Posterior cingulate gyrus (tissue), 11 donors: ENCODE results near the gene GRIK5.
"Not testable (repeated sequence)": the region's sequence is repeated elsewhere in the genome, so short reads cannot be mapped to it uniquely, and the experiment has no call there.

ENCODE experiments used
- DNase-seq, 10 donors: peaks; one replicate each; pipeline versions ENCODE4 v3.0.0 to v3.0.0-alpha.2; 2020 to 2021; ENCODE audit warnings: mixed read lengths in 3 of 10
- intact Hi-C: fragments of 100-400 bp; cut with DNase I; formaldehyde crosslinking; loops from one replicate; pipeline ENCODE4 v1.15.1; 2023

Gene GRIK5

DNA sequence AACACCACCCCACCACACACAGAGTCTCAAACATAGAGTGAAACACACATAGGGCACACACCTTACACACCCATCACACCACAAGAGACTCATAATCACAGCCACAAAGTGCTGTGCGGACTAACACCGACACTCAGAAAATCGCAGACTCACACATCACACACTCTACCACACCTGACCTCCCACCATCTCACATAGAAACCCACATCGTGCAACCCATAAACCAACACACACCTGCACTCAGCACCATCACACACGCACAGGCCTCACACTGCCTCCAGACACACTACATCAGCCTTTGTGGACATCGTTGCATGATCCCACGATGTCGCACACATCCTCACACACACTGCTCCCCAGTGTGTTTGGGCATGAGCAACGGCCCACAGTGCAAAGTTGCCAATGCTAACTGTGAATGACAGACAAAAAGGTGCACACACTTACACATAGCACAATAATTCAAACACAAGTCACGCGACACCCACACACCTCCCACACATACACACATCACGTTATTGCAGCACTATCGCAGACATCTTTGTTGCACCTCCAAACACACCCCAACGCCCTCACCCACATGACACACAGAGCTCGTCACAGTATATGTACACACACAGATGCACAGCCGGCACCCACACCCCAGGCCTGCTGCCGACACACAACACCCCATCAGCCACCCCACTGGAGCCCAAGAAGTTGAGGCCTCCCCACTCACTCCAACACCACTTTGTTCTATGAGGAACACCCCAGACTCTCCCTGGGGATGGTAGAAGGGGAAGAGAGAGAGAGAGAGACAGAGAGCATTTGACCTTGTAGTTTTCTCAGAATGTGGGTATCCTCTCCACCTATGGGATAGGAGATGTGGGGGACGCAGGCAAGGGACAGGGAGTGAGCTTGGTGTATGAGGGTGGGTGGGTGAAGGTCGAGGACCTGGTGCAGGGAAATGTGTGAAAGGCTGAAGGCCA lies 74.7 kb downstream of the GRIK5 start:
- peak in 3 of 10 donors; percentile 53 to 73 (median 70) for DNase-seq
- intact Hi-C loops: no loop called here

DNA sequence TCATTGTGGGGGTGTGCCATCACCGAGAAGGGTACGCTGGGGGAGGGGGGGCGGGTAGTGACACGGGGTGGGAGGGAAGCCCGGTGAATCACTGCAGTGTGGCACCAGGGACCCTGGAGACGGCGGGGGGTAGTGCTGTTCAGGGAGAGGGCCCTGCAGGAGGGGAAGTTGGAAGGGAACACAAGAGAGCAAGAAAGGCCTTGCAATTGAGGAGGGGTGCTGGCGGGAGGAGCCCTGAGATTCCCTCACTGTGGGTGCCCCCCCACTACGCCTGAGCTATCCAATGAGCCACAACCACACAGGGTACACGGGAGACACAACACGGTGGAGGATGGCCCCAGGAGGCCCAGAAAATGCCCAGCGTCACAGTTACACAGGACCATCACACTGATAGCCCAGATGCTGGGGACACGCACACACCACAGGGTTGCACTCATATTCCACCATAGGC lies 75.5 kb downstream of the GRIK5 start:
- peak in 6 of 10 donors; percentile 40 to 93 (median 74) for DNase-seq
- intact Hi-C loops: no loop called here

DNA sequence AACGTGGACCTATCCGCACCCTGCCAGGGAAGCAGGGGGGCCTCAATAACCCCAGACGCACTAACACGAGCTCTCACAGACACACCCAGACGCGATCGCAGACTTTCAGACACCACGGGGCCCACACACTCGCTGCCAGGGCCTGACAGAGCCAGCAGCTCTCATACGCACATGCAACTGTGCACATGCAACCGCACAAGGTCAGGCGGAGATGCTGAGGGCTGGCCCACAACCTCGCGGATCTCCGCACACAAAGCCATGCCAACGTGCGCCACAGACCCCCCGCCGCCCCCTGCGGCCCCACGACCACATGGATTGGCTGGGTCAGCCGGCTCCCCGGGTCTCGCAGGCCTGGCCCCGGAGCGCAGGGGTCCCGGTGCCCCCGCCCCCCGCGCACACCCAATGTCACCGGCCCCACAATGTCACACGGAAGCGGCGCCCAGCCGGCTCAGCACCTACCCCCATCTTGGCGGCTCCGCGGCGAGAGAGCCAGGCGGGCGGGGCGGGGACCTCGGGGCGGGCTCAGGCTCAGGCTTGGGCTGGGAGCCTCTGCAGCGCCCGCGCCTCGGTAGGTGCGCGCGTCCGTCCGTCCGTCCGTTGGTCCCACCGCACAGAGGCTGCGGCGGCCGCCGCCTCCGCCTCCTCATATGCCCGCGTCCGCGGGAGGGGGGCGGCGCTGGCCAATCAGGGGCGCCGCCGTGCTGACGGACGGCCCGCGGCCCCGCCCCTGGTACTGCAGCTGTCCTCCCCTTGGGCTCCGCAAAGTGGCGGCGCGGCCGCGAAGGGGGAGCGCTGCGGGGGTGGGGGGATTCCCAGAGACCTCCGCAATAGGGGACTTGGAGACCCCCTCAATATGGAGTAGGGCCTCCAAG lies 76.2 kb downstream of the GRIK5 start, which contains the start of gene ATP1A3:
Gene ATP1A3, minus strand, starts transcription at position 619 of the 872 bp plus-strand sequence. Its CDS starts 154 bp downstream, at position 465.
- intact Hi-C loops: no loop called here
- DNase-seq: peak; percentile 29 to 98 (median 80)

DNA sequence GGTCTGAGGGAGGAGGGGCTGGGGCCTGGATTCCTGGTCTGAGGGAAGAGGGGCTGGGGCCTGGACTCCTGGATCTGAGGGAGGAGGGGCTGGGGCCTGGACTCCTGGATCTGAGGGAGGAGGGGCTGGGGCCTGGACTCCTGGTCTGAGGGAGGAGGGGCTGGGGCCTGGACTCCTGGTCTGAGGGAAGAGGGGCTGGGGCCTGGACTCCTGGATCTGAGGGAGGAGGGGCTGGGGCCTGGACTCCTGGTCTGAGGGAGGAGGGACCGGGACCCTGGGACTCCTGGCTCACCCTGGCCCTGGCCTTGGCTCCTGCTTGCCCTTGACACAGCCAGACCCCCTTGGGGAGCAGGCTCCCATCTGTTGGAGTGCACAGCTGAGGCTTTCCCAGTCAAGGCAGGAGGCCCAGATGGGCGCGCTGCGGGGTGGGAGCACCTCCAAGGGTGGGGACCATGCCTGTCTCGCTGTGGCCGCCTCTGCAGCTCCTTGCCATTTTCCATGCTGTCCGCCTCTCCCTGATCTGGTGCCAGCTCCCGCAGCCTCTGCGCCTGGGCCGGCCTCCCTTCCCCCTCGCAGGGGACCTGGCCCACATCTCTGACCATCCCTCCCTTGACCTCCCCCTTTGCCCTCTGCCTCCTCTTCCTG lies 78.0 kb downstream of the GRIK5 start:
- intact Hi-C loops: not testable (repeated sequence)
- DNase-seq: peak in 2 of 10 donors; percentile 82 to 88

DNA sequence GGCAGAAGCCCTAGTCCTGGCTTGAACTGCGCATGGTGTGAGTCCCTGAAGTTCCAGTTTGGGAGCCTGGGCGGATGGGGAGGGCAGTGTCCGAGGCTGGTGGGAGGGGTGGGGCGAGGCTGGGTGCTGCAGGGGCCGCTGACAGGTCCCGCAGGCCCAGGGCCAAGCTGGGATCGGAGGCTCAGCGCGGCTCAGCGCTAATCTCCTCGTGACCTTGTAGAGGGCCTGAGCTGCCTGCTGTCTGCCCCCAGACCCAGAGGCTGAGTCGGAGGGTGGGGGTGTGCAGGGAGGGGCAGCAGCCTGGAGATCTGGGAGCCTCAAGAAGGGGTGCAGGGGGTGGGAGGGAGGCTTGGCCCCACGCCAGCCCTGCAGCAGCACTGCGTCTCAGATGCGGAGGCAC lies 79.0 kb downstream of the GRIK5 start:
- intact Hi-C loops: no loop called here
- DNase-seq: peak in 2 of 10 donors; percentile 45 to 55

DNA sequence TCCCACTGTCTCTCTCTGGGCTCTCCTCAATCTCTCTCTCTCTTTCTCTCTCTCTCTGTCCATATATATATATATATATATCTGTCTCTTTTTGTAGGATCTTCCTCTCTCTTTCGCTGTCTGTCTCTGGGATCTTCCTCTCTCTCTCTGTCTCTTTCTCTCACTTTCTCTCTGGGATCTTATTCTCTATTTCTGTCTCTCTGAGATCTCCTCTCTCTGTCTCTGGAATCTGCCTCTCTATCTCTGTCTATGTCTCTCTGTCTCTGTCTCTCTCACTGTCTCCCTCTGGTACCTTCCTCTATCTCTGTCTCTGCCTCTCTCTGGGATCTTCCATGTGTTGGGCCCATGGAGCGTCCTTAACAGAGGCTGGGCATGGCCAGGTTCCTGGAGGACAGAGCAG lies 79.4 kb downstream of the GRIK5 start:
- DNase-seq: no peak
- intact Hi-C loops: no loop called here

DNA sequence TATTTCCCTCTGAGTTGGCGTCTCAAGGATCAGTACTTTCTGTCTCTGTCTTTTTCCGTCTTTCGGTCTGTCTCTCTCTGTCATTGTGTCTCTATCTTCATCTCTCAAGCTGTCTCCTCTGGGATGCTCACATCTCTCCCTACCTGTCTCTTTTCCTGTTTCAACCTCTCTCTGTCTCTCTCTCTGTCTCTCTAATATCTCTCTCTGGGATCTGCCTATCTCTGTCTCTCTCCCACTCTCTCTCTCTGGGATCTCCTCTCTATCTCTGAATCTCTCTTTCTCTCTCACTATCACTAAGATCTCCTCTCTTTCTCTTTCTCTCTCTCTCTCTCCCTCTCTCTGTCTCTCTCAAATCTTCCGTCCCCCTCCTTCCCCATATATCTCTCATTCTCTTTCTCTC lies 80.0 kb downstream of the GRIK5 start:
- intact Hi-C loops: no loop called here

DNA sequence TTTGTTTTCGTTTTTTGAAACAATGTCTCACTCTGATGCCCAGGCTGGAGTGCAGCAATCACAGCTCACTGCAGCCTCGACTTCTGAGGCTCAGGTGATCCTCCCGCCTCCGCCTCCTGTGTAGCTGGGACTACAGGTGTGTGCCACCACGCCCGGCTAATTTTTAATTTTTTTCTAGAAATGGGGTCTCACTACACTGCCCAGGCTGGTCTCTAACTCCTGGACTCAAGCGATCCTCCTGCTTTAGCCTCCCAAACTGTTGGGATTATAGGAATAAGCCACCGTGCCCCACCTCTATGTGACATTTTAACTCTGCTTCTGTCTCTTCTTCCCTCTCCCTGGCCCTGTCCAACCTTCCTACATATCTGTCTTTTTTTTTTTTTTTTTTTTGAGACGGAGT lies 81.1 kb downstream of the GRIK5 start:
- intact Hi-C loops: no loop called here
- no peak for DNase-seq

More for the DNA sequence above, 80.0 kb downstream of the GRIK5 start:
- no peak for DNase-seq

DNA sequence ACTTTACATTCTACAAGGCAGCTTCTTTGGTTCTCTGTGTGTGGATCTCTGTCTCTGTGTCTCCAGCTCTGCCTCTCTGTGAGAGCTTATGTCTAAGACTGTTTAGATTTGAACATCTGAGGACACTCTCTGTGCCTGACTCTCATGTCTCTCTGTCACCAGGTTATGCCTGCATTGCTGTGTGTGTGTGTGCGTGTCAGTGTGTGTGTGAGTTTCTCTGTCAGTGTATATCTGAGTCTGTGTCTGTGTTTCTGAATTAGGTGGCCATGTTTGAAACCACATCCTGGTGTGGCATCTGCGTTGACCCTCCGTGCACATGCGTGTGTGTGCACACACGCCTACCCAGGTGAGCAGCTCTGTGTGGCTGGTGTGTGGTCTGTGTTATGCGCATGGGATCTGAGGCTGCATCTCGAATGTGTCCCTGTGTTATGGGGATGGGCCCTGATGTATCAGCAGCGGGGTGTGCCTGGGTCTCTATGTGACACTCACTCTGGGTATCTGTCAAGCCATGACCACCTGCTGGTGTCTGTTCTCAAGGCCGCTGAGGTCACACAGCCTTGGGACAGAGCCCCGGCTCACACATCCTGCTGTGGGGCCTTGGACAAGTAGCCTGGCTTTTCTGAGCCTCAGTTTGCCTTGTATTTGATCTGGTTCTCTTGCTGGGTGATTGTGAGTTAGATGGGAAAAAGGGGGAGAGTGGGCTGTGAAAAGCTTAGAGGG lies 82.7 kb downstream of the GRIK5 start:
- DNase-seq: no peak
- intact Hi-C loops: no loop called here

DNA sequence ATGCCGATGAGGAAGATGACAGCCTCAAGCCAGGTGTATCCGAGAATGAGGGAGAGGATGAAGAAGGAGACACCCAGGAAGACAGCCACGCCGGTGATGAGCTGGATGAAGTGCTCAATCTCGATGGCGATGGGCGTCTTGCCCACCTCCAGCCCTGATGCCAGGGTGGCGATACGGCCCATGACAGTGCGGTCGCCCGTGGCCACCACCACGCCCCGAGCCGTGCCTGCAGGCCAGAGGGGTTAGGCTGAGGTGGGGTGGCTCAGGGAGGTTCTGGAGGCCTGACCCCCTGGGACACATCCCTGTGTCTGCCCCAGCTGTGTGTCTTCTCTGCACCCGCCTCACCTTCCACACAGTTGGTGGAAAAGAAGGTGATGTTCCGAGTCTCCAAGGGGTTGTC lies 85.0 kb downstream of the GRIK5 start:
- DNase-seq: no peak
- intact Hi-C loops: no loop called here

DNA sequence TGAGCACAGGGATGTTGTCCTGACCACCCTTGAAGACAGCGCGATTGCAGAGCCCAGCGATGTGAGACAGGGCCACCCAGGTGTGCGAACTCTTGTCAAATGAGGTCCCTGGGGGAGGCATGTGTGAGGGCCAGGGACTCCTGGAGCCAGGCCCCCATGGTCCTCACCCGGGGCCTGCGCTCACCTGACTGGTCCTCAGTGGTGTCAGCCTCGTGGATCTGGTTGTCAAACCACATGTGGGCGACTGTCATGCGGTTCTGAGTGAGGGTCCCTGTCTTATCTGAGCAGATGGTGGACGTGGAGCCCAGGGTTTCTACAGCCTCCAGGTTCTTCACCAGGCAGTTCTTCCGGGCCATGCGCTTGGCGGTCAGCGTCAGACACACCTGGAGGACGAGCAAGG lies 88.3 kb downstream of the GRIK5 start:
- peak in 1 of 10 donors; percentile 54 for DNase-seq
- intact Hi-C loops: no loop called here

DNA sequence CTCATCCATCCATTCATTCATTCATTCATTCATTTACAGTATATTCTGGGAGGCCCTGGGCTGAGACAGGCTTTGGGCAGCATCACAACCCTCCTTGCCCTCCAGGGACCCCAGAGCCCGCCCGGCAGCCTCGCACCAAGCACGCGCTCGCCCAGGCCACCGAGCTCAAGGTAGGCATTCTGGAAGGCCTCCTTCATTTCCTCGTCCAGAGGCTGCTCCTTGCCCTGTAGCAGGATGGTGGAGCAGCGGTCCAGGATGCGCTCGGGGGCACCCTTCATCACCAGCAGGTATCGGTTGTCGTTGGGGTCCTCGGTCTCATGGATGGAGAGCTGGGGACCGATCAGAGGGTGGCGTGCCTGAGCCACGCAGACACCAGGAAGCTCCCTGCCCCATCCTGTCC lies 91.5 kb downstream of the GRIK5 start:
- peak in 1 of 10 donors; percentile 75 for DNase-seq
- intact Hi-C loops: no loop called here

DNA sequence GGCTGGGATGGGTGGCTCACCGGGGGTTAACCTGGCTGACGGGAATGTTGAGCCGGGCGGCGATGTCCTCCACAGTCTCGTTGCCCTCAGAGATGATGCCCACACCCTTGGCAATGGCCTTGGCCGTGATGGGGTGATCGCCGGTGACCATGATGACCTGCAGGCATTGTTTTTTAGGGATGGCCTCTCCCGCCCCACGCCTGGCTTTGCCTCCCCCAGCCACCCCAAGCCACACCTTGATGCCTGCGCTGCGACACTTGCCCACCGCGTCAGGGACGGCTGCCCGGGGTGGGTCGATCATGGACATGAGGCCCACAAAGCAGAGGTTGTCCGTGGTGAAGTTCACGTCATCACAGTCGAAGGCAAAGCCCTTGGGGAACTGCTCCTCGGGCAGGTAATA lies 92.1 kb downstream of the GRIK5 start:
- intact Hi-C loops: no loop called here
- peak in 2 of 10 donors; percentile 73 to 77 for DNase-seq

DNA sequence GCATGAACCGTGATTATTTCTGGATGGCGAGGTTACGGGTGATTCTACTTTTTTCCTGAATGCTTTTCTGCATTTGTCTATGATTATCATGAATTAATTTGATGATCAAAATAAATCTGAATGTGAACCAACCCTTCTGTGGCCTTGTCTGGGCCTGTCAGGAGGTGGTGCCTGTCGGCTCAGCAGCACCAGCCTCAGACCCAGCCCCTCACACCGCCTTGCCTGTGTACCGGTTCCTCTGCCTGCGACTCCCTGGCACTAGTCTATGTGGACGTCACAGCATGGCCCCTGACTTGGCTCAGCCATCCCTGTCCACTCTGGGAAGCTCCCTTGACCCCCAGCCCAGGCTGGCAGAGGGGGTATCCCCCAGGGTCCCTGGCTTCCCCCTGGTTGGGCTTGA lies 95.4 kb downstream of the GRIK5 start:
- intact Hi-C loops: no loop called here
- DNase-seq: peak in 1 of 10 donors; percentile 72

DNA sequence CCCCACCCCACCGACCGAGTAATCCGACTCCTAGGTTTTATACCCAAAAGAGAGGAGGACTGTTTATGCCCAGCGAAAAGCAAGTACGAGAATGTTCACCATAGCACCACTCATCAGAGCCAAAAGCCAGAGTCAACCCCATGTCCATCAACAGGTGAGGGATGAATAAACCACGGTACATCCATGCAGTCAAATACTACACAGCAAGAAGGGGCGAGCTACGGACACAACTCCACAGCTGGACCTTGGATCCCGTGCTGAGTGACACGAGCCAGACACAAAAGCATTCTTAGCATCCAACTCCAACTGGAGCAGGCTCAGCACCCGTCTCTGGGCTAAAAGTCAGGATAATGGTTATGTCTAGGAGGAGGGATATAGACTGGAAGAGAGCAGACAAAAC lies 98.6 kb downstream of the GRIK5 start:
- peak in 1 of 10 donors; percentile 55 for DNase-seq
- intact Hi-C loops: no loop called here

DNA sequence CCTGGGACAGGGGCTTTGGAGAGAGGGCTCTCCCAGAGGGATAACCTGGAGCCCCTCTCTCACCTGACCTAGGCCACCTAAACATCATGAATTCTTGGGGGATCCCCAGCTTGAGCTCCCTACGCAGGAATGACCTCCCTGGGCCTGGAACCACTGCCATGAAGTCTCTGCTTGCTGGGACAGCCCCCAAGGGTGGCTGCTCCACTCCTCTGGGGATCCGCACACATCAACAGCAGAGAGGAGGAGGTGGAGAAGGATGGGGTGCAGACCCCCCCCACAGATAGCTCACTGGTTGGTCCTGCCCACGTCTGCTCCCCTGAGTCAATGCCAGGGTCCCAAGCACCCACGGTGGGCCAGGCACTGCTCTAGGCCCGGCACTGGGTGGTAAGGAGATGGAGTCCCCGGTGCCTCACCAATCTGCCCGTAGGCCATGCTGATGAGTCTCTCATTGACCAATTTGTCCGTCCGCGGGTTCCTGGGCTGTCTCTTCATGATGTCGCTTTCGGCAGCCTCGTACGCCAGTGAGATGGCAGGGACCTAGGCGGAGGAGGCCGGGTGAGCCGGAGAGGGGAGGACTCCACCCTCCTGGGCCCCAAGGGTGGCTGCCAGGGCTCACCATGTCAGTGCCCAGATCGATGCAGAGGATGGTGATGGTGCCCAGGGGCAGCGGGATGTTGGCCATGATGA lies 100.1 kb downstream of the GRIK5 start:
- DNase-seq: peak in 1 of 10 donors; percentile 62
- intact Hi-C loops: no loop called here

DNA sequence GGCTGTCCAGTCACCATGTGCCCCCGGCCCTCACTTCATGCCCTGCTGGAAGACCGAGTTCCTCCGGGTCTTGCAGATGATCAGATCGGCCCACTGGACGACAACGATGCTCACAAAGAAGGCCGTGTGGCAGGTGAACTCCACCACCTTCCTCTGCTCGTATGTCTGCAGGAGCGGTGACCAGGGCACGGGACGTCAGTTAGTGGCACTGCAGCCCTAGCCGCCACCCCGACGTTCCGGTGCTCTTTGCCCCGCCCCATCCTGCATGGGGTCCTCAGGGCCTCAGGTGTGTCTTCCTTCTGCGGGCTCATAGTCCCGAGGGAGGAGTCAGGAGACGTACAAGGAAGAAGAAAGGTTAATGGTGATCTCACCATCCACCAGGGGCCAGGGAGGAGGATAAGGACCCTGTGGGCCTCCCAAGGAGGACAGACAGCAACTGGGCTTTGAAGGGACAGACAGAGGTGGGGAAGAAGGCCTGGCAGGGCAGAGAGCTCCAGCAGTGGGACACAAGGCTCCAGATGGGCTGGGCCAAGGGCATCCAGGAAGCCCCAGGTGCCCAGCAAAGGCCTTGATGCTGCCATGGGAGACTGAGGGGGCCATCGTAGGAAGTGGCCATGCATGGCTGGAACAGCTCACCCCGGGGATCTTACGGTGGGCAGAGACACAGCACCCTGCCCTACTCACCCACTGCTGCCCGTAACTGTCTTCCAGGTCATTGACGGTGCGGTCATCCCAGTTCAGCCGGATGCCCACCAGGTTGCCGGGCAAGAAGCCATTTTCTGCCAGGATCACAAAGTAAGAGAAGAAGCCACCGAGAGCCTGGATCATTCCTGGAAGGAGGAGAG lies 101.0 kb downstream of the GRIK5 start:
- intact Hi-C loops: no loop called here
- DNase-seq: peak in 1 of 10 donors; percentile 75

DNA sequence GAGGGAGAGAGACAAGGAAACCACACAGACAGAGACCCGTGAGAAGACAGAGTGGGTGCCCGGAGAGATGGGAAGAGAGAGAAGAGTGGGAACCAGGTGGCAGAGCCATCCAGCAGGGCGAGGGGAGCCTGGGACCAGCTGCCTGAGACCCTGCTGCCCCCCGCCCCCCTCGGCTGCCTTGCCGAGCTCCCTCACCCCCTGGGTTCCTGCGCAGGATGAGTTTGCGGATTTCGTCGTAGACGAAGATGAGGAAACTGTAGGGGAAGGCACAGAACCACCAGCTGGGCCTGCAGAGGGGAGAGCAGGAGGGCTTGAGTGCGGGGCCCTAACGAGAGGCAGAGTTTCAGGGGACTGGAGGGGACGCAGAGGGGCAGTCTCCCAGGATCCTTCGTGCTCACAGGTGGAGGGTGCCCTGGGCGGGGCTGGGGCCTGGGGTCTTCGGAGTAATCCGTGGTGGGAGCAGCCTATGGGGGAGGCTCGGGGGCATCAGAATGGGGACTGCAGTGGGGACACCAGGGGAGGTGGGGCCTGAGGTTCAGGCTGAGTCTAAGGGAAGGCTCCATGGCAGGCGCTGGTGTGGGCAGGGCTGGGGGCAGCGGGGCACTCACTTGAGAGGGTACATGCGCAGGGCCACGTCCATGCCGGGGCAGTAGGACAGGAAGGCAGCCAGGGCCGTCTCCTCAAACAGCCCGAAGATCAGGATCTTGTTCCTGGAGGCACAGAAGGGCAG lies 102.8 kb downstream of the GRIK5 start:
- intact Hi-C loops: no loop called here
- DNase-seq: peak in 1 of 10 donors; percentile 58
